Erythroblast (primary cell): ENCODE results near the gene HIGD1A.

Source experiments
- GATA1 ChIP-seq: IDR thresholded peaks from 2 replicates; pipeline ENCODE4 v1.6.1; 2011; ENCODE audit warnings: low read depth, mild to moderate bottlenecking, control low read depth, low read length, moderate library complexity
- POLR2A ChIP-seq: IDR thresholded peaks from 2 replicates; pipeline ENCODE4 v1.6.1; 2011; ENCODE audit warnings: mild to moderate bottlenecking, low read length

DNA sequence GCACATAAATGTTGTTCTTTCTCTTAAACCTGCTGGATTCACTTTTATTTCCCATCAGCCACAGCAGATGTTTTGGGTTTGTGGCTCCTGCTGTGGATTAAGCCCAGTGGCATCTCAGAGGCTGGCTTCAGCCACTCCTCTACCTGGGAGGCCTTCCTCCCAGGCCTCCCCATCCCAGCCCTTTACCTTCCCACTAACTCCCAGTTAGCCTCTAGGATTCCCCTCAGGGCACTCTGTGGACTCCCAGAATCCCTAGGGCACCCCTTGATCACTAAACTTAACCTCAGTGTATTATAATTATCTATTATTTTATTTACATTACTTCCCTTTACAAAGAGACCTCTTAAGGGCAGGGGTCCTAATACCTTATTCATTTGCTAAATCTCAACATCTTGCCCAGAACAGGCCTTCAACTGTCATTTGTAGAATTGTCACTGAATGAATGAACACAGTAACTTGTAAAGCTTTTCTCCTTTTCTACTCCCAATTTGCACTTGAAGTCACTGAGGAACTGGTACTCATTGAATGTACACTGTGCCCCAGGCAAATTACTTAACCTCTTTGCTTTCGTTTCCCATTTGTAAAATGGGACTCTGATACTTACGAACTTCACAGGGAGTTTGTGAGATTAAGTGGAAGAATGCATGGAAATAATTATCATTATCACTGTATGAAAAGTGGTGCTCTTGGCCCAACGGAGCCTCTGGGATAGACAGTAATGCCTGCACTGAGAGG lies 39.6 kb downstream of the HIGD1A start:
- TF ChIP-seq POLR2A (no peak), GATA1 (no peak)
